Right renal cortex interstitium (tissue), 3 donors: ENCODE results near the gene HUS1B. TPM values are rescaled to one million over a fixed set of nuclear protein-coding genes. Genes with fewer than 3 reads are reported as not detected.
"Not testable (repeated sequence)": the region's sequence is repeated elsewhere in the genome, so short reads cannot be mapped to it uniquely, and the experiment has no call there.

Experiments used
- DNase-seq, 3 donors: peaks; one replicate each; pipeline ENCODE4 v3.0.0-alpha.2; 2013; ENCODE audit warnings: low read depth in 3 of 3, low spot score in 2 of 3
- polyA plus RNA-seq, 3 donors: library from polyadenylated mRNA; unstranded; fragments of 120-200 nt; gene quantifications; one replicate each; pipeline ENCODE4 v1.2.1, GENCODE V29; 2013; ENCODE audit not compliant: insufficient read length in 3 of 3

The HUS1B gene
- polyA plus RNA-seq, 3 donors = not detected

- no peak for DNase-seq
These were observed 23.4 kb upstream of the HUS1B start for GRCh38 chr6:680251-680650.

GRCh38 chr6:679282-679681 is 22.4 kb upstream of the HUS1B start:
- no peak for DNase-seq

- DNase-seq = no peak
These were observed 21.6 kb upstream of the HUS1B start for GRCh38 chr6:678520-678919.

GRCh38 chr6:677919-678318 is 21.0 kb upstream of the HUS1B start:
- DNase-seq = no peak

GRCh38 chr6:674956-675355 is 18.1 kb upstream of the HUS1B start:
- DNase-seq = no peak

GRCh38 chr6:674406-674805 is 17.5 kb upstream of the HUS1B start:
- no peak for DNase-seq

GRCh38 chr6:667253-667927 is 10.5 kb upstream of the HUS1B start:
- no peak for DNase-seq

- DNase-seq = no peak
These were observed 8.7 kb upstream of the HUS1B start for GRCh38 chr6:665403-666267.

- not testable (repeated sequence) for DNase-seq
These were observed 6.9 kb upstream of the HUS1B start for GRCh38 chr6:663788-664187.

- no peak for DNase-seq
These were observed 3.0 kb upstream of the HUS1B start for GRCh38 chr6:659716-660581.

GRCh38 chr6:658244-658643 is 1.3 kb upstream of the HUS1B start:
- DNase-seq = no peak

GRCh38 chr6:657743-658142 is 843 bp upstream of the HUS1B start:
- DNase-seq = no peak

GRCh38 chr6:654136-654535 is 2.8 kb downstream of the HUS1B start:
- DNase-seq = no peak

GRCh38 chr6:652865-653264 is 4.0 kb downstream of the HUS1B start:
- no peak for DNase-seq

- DNase-seq = no peak
These were observed 6.8 kb downstream of the HUS1B start for GRCh38 chr6:650098-650497.

- no peak for DNase-seq
These were observed 14.1 kb downstream of the HUS1B start for GRCh38 chr6:642805-643204.

- no peak for DNase-seq
These were observed 15.5 kb downstream of the HUS1B start for GRCh38 chr6:641225-641985.

GRCh38 chr6:636488-636887 is 20.4 kb downstream of the HUS1B start:
- no peak for DNase-seq

- DNase-seq = no peak
These were observed 21.7 kb downstream of the HUS1B start for GRCh38 chr6:635233-635632.

GRCh38 chr6:633611-634010 is 23.3 kb downstream of the HUS1B start:
- DNase-seq = no peak

GRCh38 chr6:628766-629165 is 28.1 kb downstream of the HUS1B start:
- DNase-seq = no peak
